Left lung (tissue), 10 donors: ENCODE data around the gene CEP152. TPM values are rescaled to one million over a fixed set of nuclear protein-coding genes. Genes with fewer than 3 reads are reported as not detected.

Experiments
- ATAC-seq: fragments of 200-7000 bp; cut with Tn5 transposase; one replicate; pipeline ENCODE4 v1.9.1; 2020; ENCODE audit warnings: moderate library complexity
- DNase-seq, 4 donors: peaks; one replicate each; pipeline ENCODE4 v3.0.0-alpha.2; 2013 to 2020
- H3K27ac ChIP-seq, 2 donors: fragments of 200-600 bp; sonication (generic) in 1 of 2; one replicate each; pipeline versions ENCODE4 v1.5.0 to v1.8.0; 2020 to 2021
- H3K27me3 ChIP-seq, 2 donors: fragments of 200-600 bp; sonication (generic) in 1 of 2; one replicate each; pipeline versions ENCODE4 v1.5.0 to v1.8.0; 2020 to 2021
- H3K36me3 ChIP-seq, 2 donors: fragments of 200-600 bp; sonication (generic) in 1 of 2; one replicate each; pipeline versions ENCODE4 v1.5.0 to v1.8.0; 2020 to 2021
- H3K4me1 ChIP-seq, 2 donors: fragments of 200-600 bp; one replicate each; pipeline ENCODE4 v1.8.0; 2021
- H3K4me3 ChIP-seq, 2 donors: fragments of 200-600 bp; sonication (generic) in 1 of 2; one replicate each; pipeline versions ENCODE4 v1.5.0 to v1.8.0; 2020 to 2021; ENCODE audit warnings: mild to moderate bottlenecking in 1 of 2
- H3K9me3 ChIP-seq, 2 donors: fragments of 200-600 bp; sonication (generic) in 1 of 2; one replicate each; pipeline versions ENCODE4 v1.5.0 to v1.8.0; 2020 to 2021
- CTCF ChIP-seq, 2 donors: fragments of 200-600 bp; sonication (generic) in 1 of 2; IDR thresholded peaks; one replicate each; pipeline versions ENCODE4 v1.5.0 to v1.8.0; 2021; ENCODE audit warnings: antibody characterized with exemption in 2 of 2
- intact Hi-C, 2 donors: fragments of 100-400 bp; cut with DNase I; formaldehyde crosslinking; loops; one replicate each; pipeline versions ENCODE4 v1.11.2 to v1.14.2; 2022
- polyA plus RNA-seq, 6 donors: library from polyadenylated mRNA; unstranded; fragments of 120-200 nt; gene quantifications; one replicate each; pipeline ENCODE4 v1.2.1, GENCODE V29; 2013; ENCODE audit not compliant: insufficient read length in 6 of 6
- total RNA-seq, 2 donors: library from RNA; stranded (reverse); fragmentation: NEBNext Ultra II Directional; extraction: Animal tissue kit (Norgen Biotek cat#: 25700); gene quantifications; one replicate each; pipeline ENCODE4 v1.2.1, GENCODE V29; 2021
- donor health status: DM: no; HTN: yes; CAD: no.
- donor health status: DM: no; HTN: no; CAD: no.

The CEP152 gene
- total and polyA plus RNA-seq, 8 donors = 4.1 to 13.8 (median 9.8) TPM

DNA sequence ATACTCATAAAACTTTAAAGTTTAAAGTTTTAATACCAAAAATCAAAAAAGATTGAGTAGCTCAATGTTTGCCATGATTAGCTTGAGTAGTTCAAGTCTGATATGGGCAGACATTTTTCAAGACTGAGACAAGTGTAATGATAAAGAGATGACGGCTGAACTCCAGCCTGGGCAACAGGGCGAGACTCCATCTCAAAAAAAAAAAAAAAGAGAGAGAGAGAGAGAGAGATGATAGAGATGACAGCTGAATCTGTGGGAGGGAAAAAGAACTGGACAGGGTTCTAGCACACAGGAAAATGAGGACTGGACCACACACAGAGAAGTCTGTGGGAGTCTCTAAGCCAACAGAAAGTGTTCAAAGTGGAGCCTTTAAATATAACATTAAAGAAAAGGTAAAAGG is 25.2 kb downstream of the CEP152 start:
- Histone ChIP-seq H3K9me3 (no peaks in the 10 kb centered on the region), H3K4me1 (no peaks in the 10 kb centered on the region), H3K36me3 (peaks cover 0 to 49% of the 10 kb centered on the region in 2 donors), H3K27me3 (no peaks in the 10 kb centered on the region), H3K4me3 (no peak overlapping the region), H3K27ac (peak overlapping the region in 1 of 2 donors; percentile 0)
- DNase-seq (no peak), ATAC-seq (no peak)
- no peak for TF ChIP-seq CTCF (IDR thresholded peaks at IDR 0.05)
- intact Hi-C loops = no loop called here

- DNase-seq = peak in 1 of 4 donors; percentile 21
- intact Hi-C loops = no loop called here
Observed at GRCh38 chr15:48785195-48785594, 25.7 kb downstream of the CEP152 start.

GRCh38 chr15:48784756-48785155 is 26.1 kb downstream of the CEP152 start:
- ATAC-seq = no peak
- TF ChIP-seq CTCF (IDR thresholded peaks at IDR 0.05) = no peak
- H3K27ac ChIP-seq = peak overlapping the region in 1 of 2 donors; percentile 0
- H3K4me1 ChIP-seq = no peaks in the 10 kb centered on the region
- H3K4me3 ChIP-seq = no peak overlapping the region
- no peaks in the 10 kb centered on the region for H3K9me3 ChIP-seq
- DNase-seq = no peak
- no peaks in the 10 kb centered on the region for H3K27me3 ChIP-seq
- peaks cover 0 to 45% of the 10 kb centered on the region in 2 donors for H3K36me3 ChIP-seq
- intact Hi-C loops = no loop called here

More at GRCh38 chr15:48785195-48785594, 25.7 kb downstream of the CEP152 start:
- H3K36me3 ChIP-seq = peaks cover 0 to 45% of the 10 kb centered on the region in 2 donors
- H3K27me3 ChIP-seq = no peaks in the 10 kb centered on the region
- no peak for ATAC-seq
- H3K9me3 ChIP-seq = no peaks in the 10 kb centered on the region
- TF ChIP-seq CTCF (IDR thresholded peaks at IDR 0.05) = no peak
- H3K4me3 ChIP-seq = no peak overlapping the region
- H3K4me1 ChIP-seq = no peaks in the 10 kb centered on the region
- H3K27ac ChIP-seq = peak overlapping the region in 1 of 2 donors; percentile 0

DNA sequence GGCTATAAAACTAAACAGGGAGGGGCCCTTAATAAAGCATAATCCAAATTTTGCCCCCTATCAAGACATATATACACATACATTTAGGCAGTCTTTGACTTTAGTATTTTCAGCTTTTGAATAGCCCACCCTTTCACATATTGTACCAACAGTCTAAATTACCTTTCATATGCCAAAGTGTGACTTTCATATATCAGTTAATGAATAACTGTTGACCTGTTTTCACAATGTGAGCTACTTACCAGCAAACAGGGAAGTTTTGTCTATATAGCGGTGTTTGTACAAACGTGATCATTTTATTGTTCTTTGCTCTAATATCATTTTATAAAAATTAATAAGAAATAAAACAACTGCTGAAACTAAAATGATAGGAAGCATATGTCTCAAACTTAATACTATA is 28.0 kb downstream of the CEP152 start:
- H3K27ac ChIP-seq = no peak overlapping the region
- no peaks in the 10 kb centered on the region for H3K9me3 ChIP-seq
- DNase-seq (no peak), ATAC-seq (no peak)
- H3K4me3 ChIP-seq = no peak overlapping the region
- H3K4me1 ChIP-seq = no peaks in the 10 kb centered on the region
- intact Hi-C loops = no loop called here
- no peaks in the 10 kb centered on the region for H3K27me3 ChIP-seq
- peaks cover 0 to 28% of the 10 kb centered on the region in 2 donors for H3K36me3 ChIP-seq
- TF ChIP-seq CTCF (IDR thresholded peaks at IDR 0.05) = no peak

- no peaks in the 10 kb centered on the region for H3K9me3 ChIP-seq
- H3K4me3 ChIP-seq = no peak overlapping the region
- DNase-seq = no peak
- ATAC-seq = no peak
- no peaks in the 10 kb centered on the region for H3K27me3 ChIP-seq
- peaks cover 0 to 24% of the 10 kb centered on the region in 2 donors for H3K36me3 ChIP-seq
- H3K4me1 ChIP-seq = no peaks in the 10 kb centered on the region
- TF ChIP-seq CTCF (IDR thresholded peaks at IDR 0.05) = no peak
- intact Hi-C loops = no loop called here
- H3K27ac ChIP-seq = no peak overlapping the region
Observed at GRCh38 chr15:48781481-48782081, 29.3 kb downstream of the CEP152 start.
